Measurements from ENCODE around the gene KCNJ5.

KCNJ5 gene

GRCh38 chr11:128934926-128935325, 43.8 kb downstream of the KCNJ5 start:
- Histone ChIP-seq H3K36me3 (ENCODE audit: control insufficient read depth, insufficient read depth, low read length) (no peaks in the 10 kb centered on the region), H3K27ac (ENCODE audit: low read depth, low read length, severe bottlenecking) (no peak overlapping the region), H3K9me3 (ENCODE audit: control insufficient read depth, low read length) (no peaks in the 10 kb centered on the region), H3K4me1 (ENCODE audit: control insufficient read depth, insufficient read depth, low read length, poor library complexity, severe bottlenecking) (peaks cover 23% of the 10 kb centered on the region), H3K4me3 (ENCODE audit: extremely low read depth, insufficient read depth, low read length, poor library complexity, severe bottlenecking) (no peak overlapping the region)
- 92 to 97% methylated on average over 8 to 10 of the region's 10 CpGs for WGBS, 2 experiments (ENCODE audit: insufficient coverage in 2 of 2)

GRCh38 chr11:128936606-128937251, 45.6 kb downstream of the KCNJ5 start:
- Histone ChIP-seq H3K9me3 (ENCODE audit: control insufficient read depth, low read length) (no peaks in the 10 kb centered on the region), H3K27ac (ENCODE audit: low read depth, low read length, severe bottlenecking) (peak overlapping the region; percentile 13), H3K36me3 (ENCODE audit: control insufficient read depth, insufficient read depth, low read length) (no peaks in the 10 kb centered on the region), H3K4me1 (ENCODE audit: control insufficient read depth, insufficient read depth, low read length, poor library complexity, severe bottlenecking) (peaks cover 21% of the 10 kb centered on the region), H3K4me3 (ENCODE audit: extremely low read depth, insufficient read depth, low read length, poor library complexity, severe bottlenecking) (no peak overlapping the region)
- WGBS, 2 experiments (ENCODE audit: insufficient coverage in 2 of 2), result 68 to 71% methylated on average over 11 of the region's 16 CpGs

GRCh38 chr11:128937480-128937879, 46.3 kb downstream of the KCNJ5 start:
- WGBS, 2 experiments (ENCODE audit: insufficient coverage in 2 of 2), result 83 to 86% methylated on average over 9 of the region's 9 CpGs
- Histone ChIP-seq H3K4me1 (ENCODE audit: control insufficient read depth, insufficient read depth, low read length, poor library complexity, severe bottlenecking) (peaks cover 21% of the 10 kb centered on the region), H3K9me3 (ENCODE audit: control insufficient read depth, low read length) (no peaks in the 10 kb centered on the region), H3K36me3 (ENCODE audit: control insufficient read depth, insufficient read depth, low read length) (no peaks in the 10 kb centered on the region), H3K4me3 (ENCODE audit: extremely low read depth, insufficient read depth, low read length, poor library complexity, severe bottlenecking) (no peak overlapping the region), H3K27ac (ENCODE audit: low read depth, low read length, severe bottlenecking) (no peak overlapping the region)

GRCh38 chr11:128938156-128938885, 47.2 kb downstream of the KCNJ5 start:
- peaks cover 21% of the 10 kb centered on the region for H3K4me1 ChIP-seq (ENCODE audit: control insufficient read depth, insufficient read depth, low read length, poor library complexity, severe bottlenecking)
- WGBS, 2 experiments (ENCODE audit: insufficient coverage in 2 of 2), result 92% methylated on average over 15 to 16 of the region's 16 CpGs

GRCh38 chr11:128939591-128939990, 48.4 kb downstream of the KCNJ5 start:
- H3K27ac ChIP-seq (ENCODE audit: low read depth, low read length, severe bottlenecking), result no peak overlapping the region
- peaks cover 18% of the 10 kb centered on the region for H3K4me1 ChIP-seq (ENCODE audit: control insufficient read depth, insufficient read depth, low read length, poor library complexity, severe bottlenecking)
- WGBS, 2 experiments (ENCODE audit: insufficient coverage in 2 of 2), result 84 to 92% methylated on average over 11 of the region's 11 CpGs
- no peaks in the 10 kb centered on the region for H3K9me3 ChIP-seq (ENCODE audit: control insufficient read depth, low read length)
- H3K4me3 ChIP-seq (ENCODE audit: extremely low read depth, insufficient read depth, low read length, poor library complexity, severe bottlenecking), result no peak overlapping the region
- H3K36me3 ChIP-seq (ENCODE audit: control insufficient read depth, insufficient read depth, low read length), result no peaks in the 10 kb centered on the region

More at GRCh38 chr11:128938156-128938885, 47.2 kb downstream of the KCNJ5 start:
- no peak overlapping the region for H3K27ac ChIP-seq (ENCODE audit: low read depth, low read length, severe bottlenecking)
- no peak overlapping the region for H3K4me3 ChIP-seq (ENCODE audit: extremely low read depth, insufficient read depth, low read length, poor library complexity, severe bottlenecking)
- no peaks in the 10 kb centered on the region for H3K9me3 ChIP-seq (ENCODE audit: control insufficient read depth, low read length)
- H3K36me3 ChIP-seq (ENCODE audit: control insufficient read depth, insufficient read depth, low read length), result no peaks in the 10 kb centered on the region

- 83 to 95% methylated on average over 3 to 4 of the region's 5 CpGs for WGBS, 2 experiments (ENCODE audit: insufficient coverage in 2 of 2)
- Histone ChIP-seq H3K4me1 (ENCODE audit: control insufficient read depth, insufficient read depth, low read length, poor library complexity, severe bottlenecking) (peaks cover 18% of the 10 kb centered on the region), H3K36me3 (ENCODE audit: control insufficient read depth, insufficient read depth, low read length) (no peaks in the 10 kb centered on the region), H3K4me3 (ENCODE audit: extremely low read depth, insufficient read depth, low read length, poor library complexity, severe bottlenecking) (no peak overlapping the region), H3K9me3 (ENCODE audit: control insufficient read depth, low read length) (no peaks in the 10 kb centered on the region), H3K27ac (ENCODE audit: low read depth, low read length, severe bottlenecking) (no peak overlapping the region)
Observed at GRCh38 chr11:128940156-128940555, 49.0 kb downstream of the KCNJ5 start.

- Histone ChIP-seq H3K4me1 (ENCODE audit: control insufficient read depth, insufficient read depth, low read length, poor library complexity, severe bottlenecking) (peaks cover 18% of the 10 kb centered on the region), H3K9me3 (ENCODE audit: control insufficient read depth, low read length) (no peaks in the 10 kb centered on the region), H3K27ac (ENCODE audit: low read depth, low read length, severe bottlenecking) (no peak overlapping the region), H3K4me3 (ENCODE audit: extremely low read depth, insufficient read depth, low read length, poor library complexity, severe bottlenecking) (no peak overlapping the region), H3K36me3 (ENCODE audit: control insufficient read depth, insufficient read depth, low read length) (no peaks in the 10 kb centered on the region)
- WGBS, 2 experiments (ENCODE audit: insufficient coverage in 2 of 2), result 96 to 99% methylated on average over 7 to 13 of the region's 15 CpGs
Observed at GRCh38 chr11:128940603-128941002, 49.4 kb downstream of the KCNJ5 start.

GRCh38 chr11:128941110-128941509, 50.0 kb downstream of the KCNJ5 start:
- H3K9me3 ChIP-seq (ENCODE audit: control insufficient read depth, low read length), result no peaks in the 10 kb centered on the region
- no peak overlapping the region for H3K4me3 ChIP-seq (ENCODE audit: extremely low read depth, insufficient read depth, low read length, poor library complexity, severe bottlenecking)
- WGBS, 2 experiments (ENCODE audit: insufficient coverage in 2 of 2), result 95 to 96% methylated on average over 4 to 8 of the region's 8 CpGs
- no peak overlapping the region for H3K27ac ChIP-seq (ENCODE audit: low read depth, low read length, severe bottlenecking)
- no peaks in the 10 kb centered on the region for H3K36me3 ChIP-seq (ENCODE audit: control insufficient read depth, insufficient read depth, low read length)
- peaks cover 18% of the 10 kb centered on the region for H3K4me1 ChIP-seq (ENCODE audit: control insufficient read depth, insufficient read depth, low read length, poor library complexity, severe bottlenecking)

- Histone ChIP-seq H3K27ac (ENCODE audit: low read depth, low read length, severe bottlenecking) (no peak overlapping the region), H3K36me3 (ENCODE audit: control insufficient read depth, insufficient read depth, low read length) (no peaks in the 10 kb centered on the region), H3K4me3 (ENCODE audit: extremely low read depth, insufficient read depth, low read length, poor library complexity, severe bottlenecking) (no peak overlapping the region), H3K4me1 (ENCODE audit: control insufficient read depth, insufficient read depth, low read length, poor library complexity, severe bottlenecking) (peaks cover 13% of the 10 kb centered on the region), H3K9me3 (ENCODE audit: control insufficient read depth, low read length) (no peaks in the 10 kb centered on the region)
- 89 to 90% methylated on average over 10 to 11 of the region's 14 CpGs for WGBS, 2 experiments (ENCODE audit: insufficient coverage in 2 of 2)
Observed at GRCh38 chr11:128941573-128942271, 50.6 kb downstream of the KCNJ5 start.

- peaks cover 8% of the 10 kb centered on the region for H3K4me1 ChIP-seq (ENCODE audit: control insufficient read depth, insufficient read depth, low read length, poor library complexity, severe bottlenecking)
- H3K36me3 ChIP-seq (ENCODE audit: control insufficient read depth, insufficient read depth, low read length), result no peaks in the 10 kb centered on the region
- no peak overlapping the region for H3K27ac ChIP-seq (ENCODE audit: low read depth, low read length, severe bottlenecking)
- no peaks in the 10 kb centered on the region for H3K9me3 ChIP-seq (ENCODE audit: control insufficient read depth, low read length)
- WGBS, 2 experiments (ENCODE audit: insufficient coverage in 2 of 2), result 97% methylated on average over 13 of the region's 13 CpGs
- H3K4me3 ChIP-seq (ENCODE audit: extremely low read depth, insufficient read depth, low read length, poor library complexity, severe bottlenecking), result no peak overlapping the region
Observed at GRCh38 chr11:128942272-128942612, 51.1 kb downstream of the KCNJ5 start.
